SK-N-SH (cell line): Measurements from ENCODE around the gene PRRX1. TPM values are rescaled to one million over a fixed set of nuclear protein-coding genes. Genes with fewer than 3 reads are reported as not detected.

Source experiments
- CTCF ChIA-PET: fragments of 300-600, 350-600 bp; formaldehyde crosslinking; extraction: SDS; loops from one replicate; lab custom pipeline; 2021; lab: Yijun Ruan, JAX
- POLR2A ChIA-PET: fragments of 350-600 bp; sonication (Branson Sonifier 250); formaldehyde crosslinking; extraction: SDS; loops from one replicate; lab custom pipeline; 2020; ENCODE audit warnings: antibody characterized with exemption, inconsistent platforms; lab: Yijun Ruan, JAX
- DNase-seq: peaks from one replicate; pipeline ENCODE4 v3.0.0; 2012
- H2AFZ ChIP-seq: fragments of 200-600 bp; sonication (generic); 2 replicates; pipeline ENCODE4 v1.8.1; 2016; ENCODE audit warnings: antibody characterized with exemption, mild to moderate bottlenecking, low read depth
- H3F3A ChIP-seq: fragments of 200-600 bp; sonication (generic); replicated peaks from 2 replicates; pipeline ENCODE3; 2016; ENCODE audit warnings: antibody characterized with exemption, mild to moderate bottlenecking; ENCODE audit not compliant: insufficient read depth
- H3K27ac ChIP-seq, 2 experiments: fragments of 200-500 bp in 1 of 2; fragments of 200-600 bp in 1 of 2; sonication (Bioruptor generic) in 1 of 2; sonication (generic), shearing (Covaris generic) in 1 of 2; 2 replicates each; pipeline versions ENCODE4 v1.5.1 to v1.6.1; 2014 to 2016; ENCODE audit warnings: low read depth in 2 of 2, inconsistent platforms in 1 of 2, low read length in 1 of 2, mild to moderate bottlenecking in 1 of 2, mixed read lengths in 1 of 2
- H3K27me3 ChIP-seq: fragments of 200-600 bp; sonication (generic), shearing (Covaris generic); 2 replicates; pipeline ENCODE4 v1.6.1; 2016; ENCODE audit warnings: mixed run types; ENCODE audit not compliant: insufficient read depth
- H3K36me3 ChIP-seq, 2 experiments: fragments of 200-500 bp in 1 of 2; fragments of 200-600 bp in 1 of 2; sonication (Bioruptor generic) in 1 of 2; sonication (generic) in 1 of 2; replicated peaks in 1 of 2; 2 replicates each; pipeline versions ENCODE3 to v1.5.1; 2014 to 2016; ENCODE audit warnings: low read length in 1 of 2, mild to moderate bottlenecking in 1 of 2; ENCODE audit not compliant: insufficient read depth in 2 of 2, control insufficient read depth in 1 of 2
- H3K4me1 ChIP-seq, 2 experiments: fragments of 200-500 bp in 1 of 2; fragments of 200-600 bp in 1 of 2; sonication (Bioruptor generic) in 1 of 2; sonication (generic), shearing (Covaris generic) in 1 of 2; 2 replicates each; pipeline versions ENCODE4 v1.5.1 to v1.6.1; 2014 to 2016; ENCODE audit warnings: low read depth in 1 of 2, low read length in 1 of 2, mixed run types in 1 of 2; ENCODE audit not compliant: insufficient read depth in 2 of 2, control insufficient read depth in 1 of 2
- H3K4me2 ChIP-seq: fragments of 200-600 bp; sonication (generic), shearing (Covaris generic); 2 replicates; pipeline ENCODE4 v1.6.1; 2017; ENCODE audit warnings: mixed run types
- H3K4me3 ChIP-seq, 2 experiments: fragments of 200-500 bp in 1 of 2; fragments of 200-600 bp in 1 of 2; sonication (Bioruptor generic) in 1 of 2; sonication (generic), shearing (Covaris generic) in 1 of 2; 2 replicates each; pipeline versions ENCODE4 v1.5.1 to v1.8.1; 2014 to 2016; ENCODE audit warnings: low read depth in 2 of 2, inconsistent platforms in 1 of 2, low read length in 1 of 2, mild to moderate bottlenecking in 1 of 2, mixed read lengths in 1 of 2, moderate library complexity in 1 of 2
- H3K79me2 ChIP-seq: fragments of 200-600 bp; sonication (generic); 2 replicates; pipeline ENCODE4 v1.8.1; 2017; ENCODE audit warnings: mild to moderate bottlenecking; ENCODE audit not compliant: insufficient read depth
- H3K9ac ChIP-seq: fragments of 200-600 bp; sonication (generic); 2 replicates; pipeline ENCODE4 v1.6.1; 2017; ENCODE audit warnings: mixed run types
- H3K9me2 ChIP-seq: fragments of 200-600 bp; sonication (generic); 2 replicates; pipeline ENCODE4 v1.6.1; 2017; ENCODE audit warnings: mixed run types
- H3K9me3 ChIP-seq: fragments of 200-600 bp; sonication (generic); 2 replicates; pipeline ENCODE4 v1.6.1; 2017; ENCODE audit warnings: mixed run types, mild to moderate bottlenecking, moderate library complexity
- H4K20me1 ChIP-seq: fragments of 200-600 bp; sonication (generic); 2 replicates; pipeline ENCODE4 v1.6.1; 2017; ENCODE audit warnings: mild to moderate bottlenecking, mixed run types; ENCODE audit not compliant: insufficient read depth
- EP300 ChIP-seq, 2 experiments: IDR thresholded peaks; 2 replicates each; pipeline versions ENCODE4 v1.4.0 to v1.6.1; 2012; ENCODE audit warnings: borderline replicate concordance in 1 of 2, low read depth in 1 of 2, low read length in 1 of 2
- EZH2phosphoT487 ChIP-seq: fragments of 200-600 bp; sonication (generic); IDR thresholded peaks from 2 replicates; pipeline ENCODE4 v1.6.1; 2017; ENCODE audit warnings: low read depth, mixed run types, mild to moderate bottlenecking, antibody characterized with exemption, moderate library complexity, borderline replicate concordance
- NRF1 ChIP-seq: IDR thresholded peaks from 2 replicates; pipeline ENCODE4 v1.6.1; 2012; ENCODE audit warnings: low read depth, mild to moderate bottlenecking, low read length
- POLR2AphosphoS5 ChIP-seq: IDR thresholded peaks from 2 replicates; pipeline ENCODE4 v1.6.1; 2012; ENCODE audit warnings: low read depth, low read length
- RCOR1 ChIP-seq: fragments of 150-350 bp; IDR thresholded peaks from 2 replicates; pipeline ENCODE4 v1.6.1; 2017; ENCODE audit warnings: antibody characterized with exemption, low read length
- REST ChIP-seq: IDR thresholded peaks from 2 replicates; pipeline ENCODE4 v1.6.1; 2012; ENCODE audit warnings: mild to moderate bottlenecking, low read depth, low read length, moderate library complexity
- RXRA ChIP-seq: IDR thresholded peaks from 2 replicates; pipeline ENCODE4 v1.4.0; 2012; ENCODE audit warnings: low read depth, mild to moderate bottlenecking, borderline replicate concordance
- SIN3A ChIP-seq: IDR thresholded peaks from 2 replicates; pipeline ENCODE4 v1.6.1; 2012; ENCODE audit warnings: low read depth, mild to moderate bottlenecking, low read length, moderate library complexity, borderline replicate concordance
- SMC3 ChIP-seq: IDR thresholded peaks from 2 replicates; pipeline ENCODE4 v1.6.1; 2012; ENCODE audit warnings: low read depth, low read length, improper control_type of control experiment
- TCF12 ChIP-seq: IDR thresholded peaks from 2 replicates; pipeline ENCODE4 v1.4.0; 2012
- TEAD4 ChIP-seq: IDR thresholded peaks from 2 replicates; pipeline ENCODE4 v1.4.0; 2012; ENCODE audit warnings: mild to moderate bottlenecking, borderline replicate concordance; ENCODE audit not compliant: insufficient read depth
- USF2 ChIP-seq: fragments of 150-350 bp; IDR thresholded peaks from 2 replicates; pipeline ENCODE4 v1.6.1; 2017; ENCODE audit warnings: antibody characterized with exemption, low read length, low read depth, borderline replicate concordance
- ZBTB33 ChIP-seq: IDR thresholded peaks from 2 replicates; pipeline ENCODE4 v1.4.0; 2012; ENCODE audit warnings: low read depth, borderline replicate concordance
- WGBS: methylation state at CpG from one replicate; pipeline ENCODE4 v1.1.6; 2017; ENCODE audit warnings: low lambda C conversion rate; 5-methylcytosine and 5-hydroxymethylcytosine counted together
- polyA plus RNA-seq, 3 experiments: library from polyadenylated mRNA; depleted of rRNA; stranded (reverse); fragments of >200 nt; gene quantifications; 2 replicates each; pipeline ENCODE4 v1.2.3, GENCODE V29; 2012
- TF ChIP-seq, protein P1 (sequence below): IDR thresholded peaks from 2 replicates; pipeline ENCODE4; 2012

Gene PRRX1
- polyA plus RNA-seq, 1 of the 3 experiments (the other 2 are of a cell fraction), result 356 TPM

DNA sequence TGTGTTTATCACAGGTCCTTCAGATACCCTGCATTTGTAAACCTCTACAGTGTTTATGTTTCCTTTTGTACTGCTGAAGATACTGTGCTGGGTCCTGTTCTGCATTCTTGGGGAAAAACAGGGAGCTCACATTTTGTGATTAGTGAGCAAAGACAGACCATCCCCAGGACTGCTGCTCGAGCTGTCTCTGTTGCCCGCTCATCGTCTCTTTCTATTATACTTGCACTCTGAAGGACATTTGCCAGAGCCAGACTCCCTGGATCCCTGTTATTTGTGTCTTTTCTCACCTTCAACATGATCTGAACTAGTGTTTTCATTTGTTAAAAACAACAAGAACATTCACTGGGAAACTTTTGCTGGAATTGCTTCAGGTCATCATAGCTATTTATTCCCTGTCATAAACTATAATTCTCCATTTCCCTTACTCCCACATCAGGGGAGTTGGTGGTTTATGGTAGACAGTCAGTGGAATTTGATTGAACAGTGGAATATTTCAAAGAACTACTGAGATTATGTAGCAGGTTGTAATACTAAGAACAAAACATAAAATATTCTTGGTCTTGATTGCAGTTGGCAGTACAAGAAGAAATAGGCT lies 53.0 kb downstream of the PRRX1 start:
- Histone ChIP-seq H3K27ac (peak overlapping the region; percentile 83 to 99; a peak in 3 of 4 replicates), H3F3A (peaks cover 78% of the 10 kb centered on the region), H3K27me3 (no peaks in the 10 kb centered on the region)
- no peak for DNase-seq
- POLR2A ChIA-PET, result no interaction called here
- TF ChIP-seq USF2, result no peak
- peak; percentile 65 for TF ChIP-seq TCF12
- TF ChIP-seq NRF1, result no peak
- no peak for TF ChIP-seq RXRA
- 0 out of 2 replicates have a peak, but pooled peaks have one; percentile 28 for TF ChIP-seq POLR2AphosphoS5
- TF ChIP-seq, protein P1, sequence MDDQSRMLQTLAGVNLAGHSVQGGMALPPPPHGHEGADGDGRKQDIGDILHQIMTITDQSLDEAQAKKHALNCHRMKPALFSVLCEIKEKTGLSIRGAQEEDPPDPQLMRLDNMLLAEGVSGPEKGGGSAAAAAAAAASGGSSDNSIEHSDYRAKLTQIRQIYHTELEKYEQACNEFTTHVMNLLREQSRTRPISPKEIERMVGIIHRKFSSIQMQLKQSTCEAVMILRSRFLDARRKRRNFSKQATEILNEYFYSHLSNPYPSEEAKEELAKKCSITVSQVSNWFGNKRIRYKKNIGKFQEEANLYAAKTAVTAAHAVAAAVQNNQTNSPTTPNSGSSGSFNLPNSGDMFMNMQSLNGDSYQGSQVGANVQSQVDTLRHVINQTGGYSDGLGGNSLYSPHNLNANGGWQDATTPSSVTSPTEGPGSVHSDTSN, result 0 out of 2 replicates have a peak, but pooled peaks have one; percentile 34
- TF ChIP-seq RCOR1, result no peak
- TF ChIP-seq TEAD4, result no peak
- TF ChIP-seq SIN3A, result peak; percentile 16; the same call in 1 of the 2 replicates
- TF ChIP-seq EZH2phosphoT487, result no peak
- peak in 1 of 2 experiments; percentile 46; a peak in 1 of 4 replicates for TF ChIP-seq EP300 (IDR thresholded peaks at IDR 0.05; ENCODE audit: borderline replicate concordance in 1 of 2, low read depth in 1 of 2, low read length in 1 of 2)
- TF ChIP-seq REST, result 0 out of 2 replicates have a peak, but pooled peaks have one; percentile 12
- no peak for TF ChIP-seq ZBTB33
- TF ChIP-seq SMC3, result no peak
- TF ChIP-seq, all 33 proteins: peak for 6
- H3K79me2 ChIP-seq, result peaks cover 100% of the 10 kb centered on the region
- no peaks in the 10 kb centered on the region for H3K9me2 ChIP-seq
- peaks cover 15 to 52% of the 10 kb centered on the region in 2 experiments for H3K4me1 ChIP-seq
- peaks cover 60 to 84% of the 10 kb centered on the region in 2 experiments for H3K36me3 ChIP-seq
- H3K9me3 ChIP-seq, result no peaks in the 10 kb centered on the region
- H3K4me3 ChIP-seq, result no peak overlapping the region
- H3K9ac ChIP-seq, result no peak overlapping the region
- WGBS, result 31% methylated on average over 3 of the region's 3 CpGs
- no peaks in the 10 kb centered on the region; the same call in 1 of the 2 replicates for H4K20me1 ChIP-seq
- CTCF ChIA-PET, result no interaction called here
- no peak overlapping the region for H2AFZ ChIP-seq
- H3K4me2 ChIP-seq, result peak overlapping the region; percentile 24; the same call in 1 of the 2 replicates
